Prostate gland (tissue), 2 donors: ENCODE measurements around the gene RGS13. TPM values are rescaled to one million over a fixed set of nuclear protein-coding genes. Genes with fewer than 3 reads are reported as not detected.

Experiments used
- DNase-seq: peaks from one replicate; pipeline ENCODE4 v3.0.0-alpha.2; 2019; ENCODE audit warnings: low spot score
- H3K27ac ChIP-seq, 2 donors: fragments of 200-600 bp; sonication (generic); 2 replicates each; pipeline ENCODE4 v1.5.1; 2017 to 2019
- H3K27me3 ChIP-seq: fragments of 200-600 bp; sonication (generic); replicated peaks from 2 replicates; pipeline ENCODE4 v1.5.1; 2019; ENCODE audit not compliant: insufficient read depth
- H3K36me3 ChIP-seq, 2 donors: fragments of 200-600 bp; sonication (generic); 1 replicate in 1 of 2; 2 replicates in 1 of 2; pipeline versions ENCODE4 v1.5.1 to v1.8.1; 2017 to 2019
- H3K4me1 ChIP-seq: fragments of 200-600 bp; sonication (generic); replicated peaks from 2 replicates; pipeline ENCODE4 v1.5.1; 2019
- H3K4me3 ChIP-seq, 2 donors: fragments of 200-600 bp; sonication (generic); 2 replicates each; pipeline ENCODE4 v1.5.1; 2017 to 2019
- H3K9me3 ChIP-seq: fragments of 200-600 bp; sonication (generic); 2 replicates; pipeline ENCODE4 v1.5.1; 2017
- POLR2A ChIP-seq: fragments of 450-650 bp; IDR thresholded peaks from one replicate; pipeline ENCODE4 v1.6.1; 2016; ENCODE audit warnings: antibody characterized with exemption, mild to moderate bottlenecking
- POLR2AphosphoS5 ChIP-seq: sonication (generic); formaldehyde crosslinking; IDR thresholded peaks from one replicate; pipeline ENCODE4 v1.6.1; 2017; ENCODE audit warnings: antibody characterized with exemption
- WGBS: methylation state at CpG from one replicate; pipeline ENCODE4 v1.1.5; 2018; 5-methylcytosine and 5-hydroxymethylcytosine counted together
- intact Hi-C: fragments of 100-400 bp; cut with DNase I; formaldehyde crosslinking; loops from one replicate; pipeline ENCODE4 v1.14.2; 2022
- total RNA-seq, 2 donors: library from RNA; depleted of rRNA; stranded (reverse); fragments of >200 nt; gene quantifications; one replicate each; pipeline ENCODE4 v1.1.0, GENCODE V29; 2016
- TF ChIP-seq, protein P1 (sequence below), 4 experiments: fragments of 200-600 bp in 2 of 4; fragments of 450-650 bp in 2 of 4; sonication (generic) in 2 of 4; IDR thresholded peaks; 1 replicate in 3 of 4; 2 replicates in 1 of 4; pipeline ENCODE4 v1.5.1; 2016 to 2019; ENCODE audit warnings: antibody characterized with exemption in 4 of 4, mild to moderate bottlenecking in 2 of 4, moderate library complexity in 2 of 4

Gene RGS13
- total RNA-seq, 2 donors from 2014 or later = not detected

- Histone ChIP-seq H3K4me3 (no peak overlapping the region), H3K36me3 (no peaks in the 10 kb centered on the region), H3K27ac (no peak overlapping the region), H3K4me1 (no peaks in the 10 kb centered on the region), H3K9me3 (no peaks in the 10 kb centered on the region), H3K27me3 (no peaks in the 10 kb centered on the region)
- intact Hi-C loops = loop anchor here (10.0 kb wide), 1 partner anchor 150 kb away; the partner anchor contains the start of gene RGS2
- no peak for DNase-seq
- TF ChIP-seq POLR2AphosphoS5 (no peak), POLR2A (no peak)
- TF ChIP-seq, protein P1, sequence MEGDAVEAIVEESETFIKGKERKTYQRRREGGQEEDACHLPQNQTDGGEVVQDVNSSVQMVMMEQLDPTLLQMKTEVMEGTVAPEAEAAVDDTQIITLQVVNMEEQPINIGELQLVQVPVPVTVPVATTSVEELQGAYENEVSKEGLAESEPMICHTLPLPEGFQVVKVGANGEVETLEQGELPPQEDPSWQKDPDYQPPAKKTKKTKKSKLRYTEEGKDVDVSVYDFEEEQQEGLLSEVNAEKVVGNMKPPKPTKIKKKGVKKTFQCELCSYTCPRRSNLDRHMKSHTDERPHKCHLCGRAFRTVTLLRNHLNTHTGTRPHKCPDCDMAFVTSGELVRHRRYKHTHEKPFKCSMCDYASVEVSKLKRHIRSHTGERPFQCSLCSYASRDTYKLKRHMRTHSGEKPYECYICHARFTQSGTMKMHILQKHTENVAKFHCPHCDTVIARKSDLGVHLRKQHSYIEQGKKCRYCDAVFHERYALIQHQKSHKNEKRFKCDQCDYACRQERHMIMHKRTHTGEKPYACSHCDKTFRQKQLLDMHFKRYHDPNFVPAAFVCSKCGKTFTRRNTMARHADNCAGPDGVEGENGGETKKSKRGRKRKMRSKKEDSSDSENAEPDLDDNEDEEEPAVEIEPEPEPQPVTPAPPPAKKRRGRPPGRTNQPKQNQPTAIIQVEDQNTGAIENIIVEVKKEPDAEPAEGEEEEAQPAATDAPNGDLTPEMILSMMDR (IDR thresholded peaks at IDR 0.05) = no peak
- WGBS = 81% methylated on average over 4 of the region's 4 CpGs
Measured at GRCh38 chr1:192654591-192655251, 18.8 kb downstream of the RGS13 start.

DNA sequence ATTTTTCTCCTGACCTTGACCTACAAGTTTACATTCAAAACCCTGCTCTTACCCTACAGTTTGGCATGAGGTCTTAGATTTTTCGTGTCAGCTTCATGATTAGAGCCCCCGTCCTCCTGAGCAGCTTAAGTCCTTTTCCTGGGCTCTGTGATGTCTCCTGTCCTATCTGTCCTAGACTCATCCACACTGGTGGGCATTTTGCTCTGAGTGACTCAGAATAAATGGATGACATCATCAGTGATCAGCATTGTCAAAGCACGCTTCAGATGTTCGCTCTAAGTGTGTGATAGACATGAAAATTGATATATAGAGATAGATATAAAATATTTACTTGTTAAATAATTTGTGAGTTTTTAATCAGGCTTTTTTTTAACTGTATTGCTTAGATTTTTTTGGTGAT lies 21.8 kb downstream of the RGS13 start:
- intact Hi-C loops = loop anchor here (10.0 kb wide), 1 partner anchor 147 kb away; the partner anchor contains the start of gene RGS2
- no peak for DNase-seq
- WGBS = 79% methylated on average over 4 of the region's 4 CpGs
- Histone ChIP-seq H3K27me3 (no peaks in the 10 kb centered on the region), H3K4me3 (no peak overlapping the region), H3K27ac (no peak overlapping the region), H3K9me3 (no peaks in the 10 kb centered on the region), H3K4me1 (no peaks in the 10 kb centered on the region), H3K36me3 (no peaks in the 10 kb centered on the region)
- TF ChIP-seq, protein P1 (IDR thresholded peaks at IDR 0.05) = no peak
- TF ChIP-seq POLR2AphosphoS5 = no peak
- no peak for TF ChIP-seq POLR2A

DNA sequence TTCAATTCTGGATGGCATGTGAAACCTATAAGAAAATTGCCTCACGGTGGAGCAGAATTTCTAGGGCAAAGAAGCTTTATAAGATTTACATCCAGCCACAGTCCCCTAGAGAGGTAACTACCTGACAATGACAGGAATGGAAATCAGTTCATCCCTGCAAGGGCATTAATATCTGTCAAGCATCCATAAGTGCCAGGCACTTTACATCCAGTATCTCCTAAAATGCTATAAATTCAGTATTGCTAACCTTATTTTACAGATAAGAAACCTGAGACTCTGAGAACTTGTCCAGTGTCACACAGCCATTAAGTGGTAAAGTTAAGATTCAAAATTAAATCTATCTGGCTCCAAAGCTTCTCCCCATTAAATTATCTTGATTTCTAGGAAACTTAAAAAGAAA lies 22.3 kb downstream of the RGS13 start:
- Histone ChIP-seq H3K27ac (no peak overlapping the region), H3K4me3 (no peak overlapping the region), H3K27me3 (no peaks in the 10 kb centered on the region), H3K36me3 (no peaks in the 10 kb centered on the region), H3K9me3 (no peaks in the 10 kb centered on the region), H3K4me1 (no peaks in the 10 kb centered on the region)
- no peak for DNase-seq
- WGBS = 81% methylated on average over 1 of the region's 1 CpG
- TF ChIP-seq, protein P1 (IDR thresholded peaks at IDR 0.05) = no peak
- no peak for TF ChIP-seq POLR2AphosphoS5
- TF ChIP-seq POLR2A = no peak
- intact Hi-C loops = loop anchor here (10.0 kb wide), 1 partner anchor 147 kb away; the partner anchor contains the start of gene RGS2

- DNase-seq = no peak
- intact Hi-C loops = no loop called here
- Histone ChIP-seq H3K36me3 (no peaks in the 10 kb centered on the region), H3K27me3 (no peaks in the 10 kb centered on the region), H3K4me3 (no peak overlapping the region), H3K9me3 (no peaks in the 10 kb centered on the region), H3K4me1 (no peaks in the 10 kb centered on the region), H3K27ac (no peak overlapping the region)
- TF ChIP-seq, protein P1 (IDR thresholded peaks at IDR 0.05) = no peak
- no peak for TF ChIP-seq POLR2A
- TF ChIP-seq POLR2AphosphoS5 = no peak
- whole genome bisulfite sequencing = 77% methylated on average over 3 of the region's 3 CpGs
Measured at GRCh38 chr1:192660613-192661012, 24.7 kb downstream of the RGS13 start.

DNA sequence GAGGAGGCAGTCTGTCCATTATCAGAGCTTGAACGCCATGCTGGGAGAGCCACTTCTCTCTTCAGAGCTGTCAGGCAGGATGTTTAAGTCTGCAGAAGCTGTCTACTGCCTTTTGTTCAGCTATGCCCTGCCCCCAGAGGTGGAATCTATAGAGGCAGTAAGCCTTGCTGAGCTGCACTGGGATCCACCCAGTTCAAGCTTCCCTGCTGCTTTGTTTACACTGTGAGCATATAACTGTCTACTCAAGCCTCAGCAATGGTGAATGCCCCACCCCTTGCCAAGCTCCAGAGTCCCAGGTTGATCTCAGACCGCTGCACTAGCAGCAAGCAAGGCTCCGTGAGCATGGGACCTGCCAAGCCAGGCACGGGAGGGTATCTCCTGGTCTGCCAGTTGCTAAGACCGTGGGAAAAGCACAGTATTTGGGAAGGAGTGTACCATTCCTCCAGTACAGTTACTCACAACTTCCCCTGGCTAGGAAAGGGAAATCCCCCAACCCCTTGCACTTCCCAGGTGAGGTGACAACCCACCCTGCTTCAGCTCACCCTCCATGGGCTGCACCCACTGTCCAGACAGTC lies 32.5 kb downstream of the RGS13 start:
- DNase-seq = no peak
- Histone ChIP-seq H3K9me3 (no peaks in the 10 kb centered on the region), H3K27ac (no peak overlapping the region), H3K27me3 (no peaks in the 10 kb centered on the region), H3K4me3 (no peak overlapping the region), H3K4me1 (no peaks in the 10 kb centered on the region), H3K36me3 (no peaks in the 10 kb centered on the region)
- 58% methylated on average over 5 of the region's 5 CpGs for WGBS
- intact Hi-C loops = no loop called here
- TF ChIP-seq, protein P1 (IDR thresholded peaks at IDR 0.05) = no peak
- TF ChIP-seq POLR2A = no peak
- no peak for TF ChIP-seq POLR2AphosphoS5
